Parathyroid adenoma (tissue), 2 donors: ENCODE data around the gene GPR156.

Source experiments
- H2AFZ ChIP-seq: fragments of 300-600 bp; sonication (generic); one replicate; pipeline ENCODE4 v1.7.0; 2017; ENCODE audit warnings: antibody characterized with exemption, mild to moderate bottlenecking
- H3K27ac ChIP-seq: fragments of 300-600 bp; sonication (generic); one replicate; pipeline ENCODE4 v1.7.0; 2017
- H3K27me3 ChIP-seq: fragments of 300-600 bp; sonication (generic); one replicate; pipeline ENCODE4 v1.7.0; 2017; ENCODE audit warnings: low read length; ENCODE audit not compliant: control insufficient read depth, insufficient read depth
- H3K36me3 ChIP-seq: fragments of 300-600 bp; sonication (generic); one replicate; pipeline ENCODE4 v1.7.0; 2017; ENCODE audit warnings: low read length; ENCODE audit not compliant: control insufficient read depth, insufficient read depth
- H3K4me1 ChIP-seq: fragments of 300-600 bp; sonication (generic); one replicate; pipeline ENCODE4 v1.7.0; 2017; ENCODE audit warnings: control low read depth
- H3K4me2 ChIP-seq: fragments of 300-600 bp; sonication (generic); one replicate; pipeline ENCODE4 v1.7.0; 2017; ENCODE audit warnings: low read length
- H3K4me3 ChIP-seq: fragments of 300-600 bp; sonication (generic); one replicate; pipeline ENCODE4 v1.7.0; 2017; ENCODE audit warnings: low read depth, low read length
- H3K79me2 ChIP-seq: fragments of 300-600 bp; sonication (generic); one replicate; pipeline ENCODE4 v1.7.0; 2017; ENCODE audit warnings: control low read depth
- H3K9ac ChIP-seq: fragments of 300-600 bp; sonication (generic); one replicate; pipeline ENCODE4 v1.7.0; 2017; ENCODE audit warnings: mild to moderate bottlenecking
- H3K9me3 ChIP-seq: fragments of 300-600 bp; sonication (generic); one replicate; pipeline ENCODE4 v1.7.0; 2017; ENCODE audit warnings: low read length; ENCODE audit not compliant: control insufficient read depth
- TF ChIP-seq, protein P1 (sequence below): fragments of 300-600 bp; sonication (generic); IDR thresholded peaks from one replicate; pipeline ENCODE4 v1.7.0; 2017; ENCODE audit warnings: antibody characterized with exemption, mild to moderate bottlenecking
- donor health status: primary hyperparathyroidism.

The GPR156 gene

DNA sequence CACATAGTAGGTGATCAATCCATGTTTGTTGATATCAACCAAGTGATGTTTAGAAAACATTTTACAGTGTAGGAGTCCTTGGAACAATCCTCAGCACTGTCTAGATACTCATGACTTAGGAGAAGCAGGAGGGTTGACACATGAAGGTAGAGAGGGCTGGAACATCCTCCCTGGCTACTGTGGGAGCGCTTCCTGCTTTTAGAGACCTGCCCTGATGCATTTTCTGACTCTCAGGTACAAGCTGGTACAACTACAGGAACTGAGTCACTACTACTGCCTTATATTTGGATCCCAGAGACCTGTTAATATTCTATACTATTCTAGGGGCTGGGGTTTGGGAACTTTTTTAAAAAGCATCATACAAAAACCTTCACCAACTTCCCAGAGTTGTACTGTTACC lies 20.1 kb downstream of the GPR156 start:
- TF ChIP-seq, protein P1, sequence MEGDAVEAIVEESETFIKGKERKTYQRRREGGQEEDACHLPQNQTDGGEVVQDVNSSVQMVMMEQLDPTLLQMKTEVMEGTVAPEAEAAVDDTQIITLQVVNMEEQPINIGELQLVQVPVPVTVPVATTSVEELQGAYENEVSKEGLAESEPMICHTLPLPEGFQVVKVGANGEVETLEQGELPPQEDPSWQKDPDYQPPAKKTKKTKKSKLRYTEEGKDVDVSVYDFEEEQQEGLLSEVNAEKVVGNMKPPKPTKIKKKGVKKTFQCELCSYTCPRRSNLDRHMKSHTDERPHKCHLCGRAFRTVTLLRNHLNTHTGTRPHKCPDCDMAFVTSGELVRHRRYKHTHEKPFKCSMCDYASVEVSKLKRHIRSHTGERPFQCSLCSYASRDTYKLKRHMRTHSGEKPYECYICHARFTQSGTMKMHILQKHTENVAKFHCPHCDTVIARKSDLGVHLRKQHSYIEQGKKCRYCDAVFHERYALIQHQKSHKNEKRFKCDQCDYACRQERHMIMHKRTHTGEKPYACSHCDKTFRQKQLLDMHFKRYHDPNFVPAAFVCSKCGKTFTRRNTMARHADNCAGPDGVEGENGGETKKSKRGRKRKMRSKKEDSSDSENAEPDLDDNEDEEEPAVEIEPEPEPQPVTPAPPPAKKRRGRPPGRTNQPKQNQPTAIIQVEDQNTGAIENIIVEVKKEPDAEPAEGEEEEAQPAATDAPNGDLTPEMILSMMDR: no peak
- Histone ChIP-seq H3K27me3 (no peaks in the 10 kb centered on the region), H3K4me2 (no peak overlapping the region), H3K4me1 (no peaks in the 10 kb centered on the region), H3K79me2 (no peaks in the 10 kb centered on the region), H3K27ac (no peak overlapping the region), H3K4me3 (no peak overlapping the region), H3K9ac (no peak overlapping the region), H2AFZ (no peak overlapping the region), H3K9me3 (no peaks in the 10 kb centered on the region), H3K36me3 (no peaks in the 10 kb centered on the region)

DNA sequence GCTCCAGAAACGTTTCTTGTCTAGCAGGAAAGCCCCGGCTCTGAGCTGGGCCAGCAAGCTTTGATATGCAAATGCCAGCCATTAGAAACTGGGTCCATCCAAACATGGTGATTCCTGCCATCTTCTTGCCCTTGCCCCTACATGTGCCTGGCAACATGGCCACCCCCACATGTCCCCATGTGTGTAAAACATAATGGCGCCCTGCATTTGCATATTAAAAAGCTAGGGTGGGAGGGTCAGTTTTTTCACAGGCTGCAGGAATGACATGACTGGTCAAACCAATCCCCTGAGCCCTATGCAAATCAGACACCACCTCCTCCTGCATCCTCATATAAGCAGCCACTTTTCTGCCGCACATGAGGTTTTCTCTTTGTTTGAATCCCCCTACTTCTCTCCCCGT lies 21.2 kb downstream of the GPR156 start:
- Histone ChIP-seq H3K9ac (no peak overlapping the region), H3K4me3 (no peak overlapping the region), H3K79me2 (no peaks in the 10 kb centered on the region), H3K4me1 (no peaks in the 10 kb centered on the region), H3K9me3 (no peaks in the 10 kb centered on the region), H3K27me3 (no peaks in the 10 kb centered on the region), H3K4me2 (no peak overlapping the region), H2AFZ (no peak overlapping the region), H3K27ac (no peak overlapping the region), H3K36me3 (no peaks in the 10 kb centered on the region)
- TF ChIP-seq, protein P1: no peak

DNA sequence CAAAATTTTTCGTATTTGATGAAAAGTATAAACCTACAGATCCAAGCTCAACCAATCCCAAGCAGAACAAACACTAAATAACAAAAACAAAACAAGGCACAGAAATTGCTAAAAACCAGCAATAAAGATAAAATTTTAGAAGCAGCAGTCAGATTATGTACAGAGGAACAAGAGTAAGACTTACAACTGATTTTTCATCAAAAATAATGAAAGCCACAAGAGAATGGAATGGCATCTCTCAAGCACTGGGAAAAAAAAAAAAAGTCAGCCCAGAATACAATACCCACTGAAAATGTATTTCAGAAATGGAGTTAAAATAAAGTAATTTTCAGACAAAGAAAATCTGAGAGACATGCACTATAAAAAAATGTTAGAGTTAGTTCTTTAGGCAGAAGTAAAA lies 27.0 kb downstream of the GPR156 start:
- Histone ChIP-seq H3K4me2 (no peak overlapping the region), H3K27me3 (no peaks in the 10 kb centered on the region), H3K4me1 (no peaks in the 10 kb centered on the region), H3K36me3 (no peaks in the 10 kb centered on the region), H3K9ac (no peak overlapping the region), H2AFZ (no peak overlapping the region), H3K79me2 (no peaks in the 10 kb centered on the region), H3K27ac (no peak overlapping the region), H3K9me3 (no peaks in the 10 kb centered on the region), H3K4me3 (no peak overlapping the region)
- TF ChIP-seq, protein P1: no peak

DNA sequence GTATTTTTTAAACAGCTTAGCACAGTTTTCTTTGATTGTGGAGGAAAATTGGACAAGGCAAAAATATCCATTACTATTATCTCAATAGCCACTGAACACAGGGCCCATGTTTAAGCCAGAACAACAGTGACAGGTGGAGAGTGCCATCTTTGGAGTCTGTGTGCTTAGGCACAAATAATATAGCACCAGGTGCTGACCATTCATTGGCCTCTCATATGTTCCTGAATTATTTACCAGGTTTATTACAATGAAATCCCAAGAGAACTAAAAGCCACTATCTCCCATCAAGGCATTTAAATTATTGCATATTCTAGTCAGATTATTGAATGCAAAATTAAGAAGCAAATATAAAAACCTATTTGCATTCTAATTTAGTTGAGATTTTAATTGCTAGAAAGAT lies 39.6 kb downstream of the GPR156 start:
- no peaks in the 10 kb centered on the region for H3K4me1 ChIP-seq
- TF ChIP-seq, protein P1: no peak
- no peak overlapping the region for H3K4me3 ChIP-seq

DNA sequence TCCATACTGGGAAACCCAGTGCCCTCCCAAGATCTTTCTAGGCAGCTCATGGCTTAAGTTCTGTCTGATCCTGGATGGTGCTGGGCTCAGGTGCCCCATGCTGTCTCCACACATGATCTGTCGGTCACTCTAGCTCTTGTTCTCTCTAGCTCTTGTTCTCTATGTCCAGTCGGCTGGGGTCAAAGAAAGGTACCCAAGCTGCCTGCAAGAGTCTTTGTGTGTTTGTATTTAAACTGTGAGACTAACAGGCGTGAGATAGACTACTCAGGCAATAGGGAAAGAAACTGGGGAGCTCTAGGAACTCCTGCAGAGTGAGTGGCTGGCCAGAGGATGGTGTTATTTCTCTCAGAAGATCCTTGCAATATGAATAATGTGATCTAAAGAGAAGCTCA lies 40.2 kb downstream of the GPR156 start:
- H3K27me3 ChIP-seq: no peaks in the 10 kb centered on the region
- no peaks in the 10 kb centered on the region for H3K36me3 ChIP-seq
- no peak overlapping the region for H3K9ac ChIP-seq
- peak overlapping the region; percentile 5 for H2AFZ ChIP-seq
- H3K4me2 ChIP-seq: no peak overlapping the region
- no peak overlapping the region for H3K27ac ChIP-seq
- H3K79me2 ChIP-seq: no peaks in the 10 kb centered on the region
- no peak overlapping the region for H3K4me3 ChIP-seq
- no peaks in the 10 kb centered on the region for H3K9me3 ChIP-seq
- H3K4me1 ChIP-seq: no peaks in the 10 kb centered on the region
- TF ChIP-seq, protein P1: no peak

More for the DNA sequence above, 39.6 kb downstream of the GPR156 start:
- Histone ChIP-seq H3K27me3 (no peaks in the 10 kb centered on the region), H3K27ac (no peak overlapping the region), H3K79me2 (no peaks in the 10 kb centered on the region), H3K36me3 (no peaks in the 10 kb centered on the region), H3K4me2 (no peak overlapping the region), H2AFZ (no peak overlapping the region), H3K9me3 (no peaks in the 10 kb centered on the region), H3K9ac (no peak overlapping the region)
